ENCODE data around the gene GLIS1. TPM values are rescaled to one million over a fixed set of nuclear protein-coding genes. Genes with fewer than 3 reads are reported as not detected.

The GLIS1 gene
- total and polyA plus RNA-seq, 2 of the 8 experiments (the other 6 are each of a cell fraction or from before 2014, with no cell fraction given): 0.15 to 0.22 TPM

- Histone ChIP-seq H2BK5ac (ENCODE audit: low read depth, low read length) (no peak overlapping the region), H3K23me2 (ENCODE audit: low read depth, low read length) (no peaks in the 10 kb centered on the region; the same call in 1 of the 2 replicates), H3K4me2 (ENCODE audit: insufficient read depth in 1 of 2, low read depth in 2 of 2, low read length in 2 of 2) (no peak overlapping the region), H2BK120ac (replicated peaks; ENCODE audit: low read depth, low read length) (no peak overlapping the region), H3K56ac (replicated peaks; ENCODE audit: insufficient read length, low read depth, low read length) (no peak overlapping the region), H3K36me3 (ENCODE audit: control insufficient read depth in 2 of 4, insufficient read depth in 4 of 4, low read length in 3 of 4) (no peaks in the 10 kb centered on the region), H4K20me1 (replicated peaks in 1 of 2; ENCODE audit: control insufficient read depth in 1 of 2, insufficient read depth in 2 of 2, low read length in 2 of 2) (no peaks in the 10 kb centered on the region), H3K79me1 (ENCODE audit: low read depth, low read length) (no peaks in the 10 kb centered on the region), H3K79me2 (ENCODE audit: control insufficient read depth in 1 of 2, insufficient read depth in 2 of 2, low read length in 2 of 2) (no peaks in the 10 kb centered on the region), H3K4me3 (ENCODE audit: extremely low read depth in 1 of 4, insufficient read depth in 2 of 4, low read depth in 3 of 4, low read length in 4 of 4) (no peak overlapping the region), H4K8ac (ENCODE audit: extremely low read depth, insufficient read depth, low read length) (no peak overlapping the region), H3K4ac (replicated peaks; ENCODE audit: insufficient read length, low read depth, low read length) (no peak overlapping the region), H3K4me1 (replicated peaks in 1 of 4; ENCODE audit: control insufficient read depth in 3 of 4, insufficient read depth in 4 of 4, low read length in 3 of 4) (no peaks in the 10 kb centered on the region; a peak in 2 of 7 replicates), H4K91ac (replicated peaks; ENCODE audit: insufficient read length, low read length) (no peak overlapping the region), H3K27ac (ENCODE audit: low read depth, low read length) (no peak overlapping the region), H3K27me3 (replicated peaks in 1 of 4; ENCODE audit: control insufficient read depth in 3 of 4, extremely low read depth in 1 of 4, insufficient read depth in 3 of 4, low read length in 3 of 4) (no peaks in the 10 kb centered on the region), H3K23ac (ENCODE audit: insufficient read length) (no peak overlapping the region), H3K14ac (ENCODE audit: insufficient read length) (no peak overlapping the region), H2AFZ (ENCODE audit: low read length) (no peak overlapping the region), H3K18ac (ENCODE audit: extremely low read depth, low read length) (no peak overlapping the region), H2BK20ac (ENCODE audit: low read length) (no peak overlapping the region), H4K5ac (ENCODE audit: insufficient read length, low read depth, low read length) (no peak overlapping the region), H3K9me3 (ENCODE audit: insufficient read depth in 2 of 2, low read depth in 1 of 2, low read length in 1 of 2) (no peaks in the 10 kb centered on the region), H2BK15ac (ENCODE audit: low read length) (no peak overlapping the region), H3K9ac (replicated peaks in 1 of 4; ENCODE audit: extremely low read depth in 1 of 4, low read depth in 3 of 4, low read length in 3 of 4) (no peak overlapping the region), H2AK5ac (ENCODE audit: low read depth, low read length) (no peak overlapping the region), H2BK12ac (ENCODE audit: low read depth, low read length) (no peak overlapping the region)
- no peak for FAIRE-seq
- no peak for TF ChIP-seq SIX5 (IDR thresholded peaks at IDR 0.05; ENCODE audit: low read depth, low read length)
- no peak for TF ChIP-seq KDM4A (IDR thresholded peaks at IDR 0.05; ENCODE audit: low read depth, low read length, severe bottlenecking)
- no peak for TF ChIP-seq POLR2AphosphoS5 (IDR thresholded peaks at IDR 0.05; ENCODE audit: low read depth, low read length)
- TF ChIP-seq ATF2 (IDR thresholded peaks at IDR 0.05; ENCODE audit: low read length): no peak
- CTCF ChIA-PET (ENCODE audit: partially characterized antibody): interaction anchor here (0.7 to 1.8 kb wide), 3 partner anchors 19 to 125 kb away, joined by 3 to 5 read pairs (median 5); partner anchors contain the start of gene GLIS1
- no peak for DNase-seq (ENCODE audit: low read depth in 1 of 2, low spot score in 2 of 2)
- POLR2A ChIA-PET (ENCODE audit: partially characterized antibody): no interaction called here
- WGBS, 2 experiments (ENCODE audit: extremely low coverage in 1 of 2, insufficient coverage in 1 of 2, insufficient read length in 1 of 2, insufficient replicate concordance in 2 of 2, low coverage in 1 of 2, low lambda C conversion rate in 2 of 2, missing lambda C conversion rate in 1 of 2): 82% methylated on average over 2 of the region's 2 CpGs; no CpG with 5 or more reads in 1 of the 2 experiments
Measured at GRCh38 chr1:53719469-53719868, 19.5 kb downstream of the GLIS1 start.

Data from H1 (cell line).